GM19240 (cell line): Measurements from ENCODE around the gene FBLN7.
"Not testable (repeated sequence)": the region's sequence is repeated elsewhere in the genome, so short reads cannot be mapped to it uniquely, and the experiment has no call there.

Source experiments
- DNase-seq: peaks from one replicate; pipeline ENCODE4 v3.0.0; 2011; ENCODE audit warnings: low spot score; ENCODE audit not compliant: insufficient read length

Gene FBLN7

DNA sequence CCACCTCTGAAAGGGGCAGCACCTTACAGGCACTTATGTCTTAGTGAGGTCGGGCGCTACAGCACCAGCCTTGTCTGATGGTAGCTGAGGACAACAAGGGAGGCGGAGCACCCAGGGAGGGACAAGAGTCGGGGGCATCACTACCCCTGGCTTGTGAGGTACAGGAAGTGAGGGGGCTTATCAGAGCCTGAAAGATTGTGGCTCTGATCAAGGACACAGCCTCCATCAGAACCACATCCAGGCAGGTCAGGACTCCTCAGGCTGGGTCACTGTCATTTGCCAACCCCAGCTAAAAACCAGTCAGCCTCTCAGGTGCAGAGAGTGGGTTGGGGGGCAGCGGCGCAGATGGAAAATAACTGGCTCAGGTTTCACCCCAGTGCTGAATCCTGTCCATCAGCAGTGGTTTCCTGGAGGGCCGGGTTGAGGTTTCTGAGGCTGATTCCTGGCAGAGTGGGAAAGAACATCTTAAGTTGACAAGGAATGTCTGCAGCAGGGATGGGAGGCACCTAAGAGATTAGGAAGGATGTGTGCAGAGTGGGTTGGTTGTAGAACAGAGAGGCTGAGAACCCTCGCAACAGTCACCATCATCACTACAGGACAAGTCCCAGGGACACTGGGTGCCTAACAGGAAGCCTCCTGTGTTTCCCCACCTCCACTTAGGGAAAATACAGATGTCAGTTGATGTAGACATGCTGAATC lies 45.3 kb downstream of the FBLN7 start:
- DNase-seq = no peak

DNA sequence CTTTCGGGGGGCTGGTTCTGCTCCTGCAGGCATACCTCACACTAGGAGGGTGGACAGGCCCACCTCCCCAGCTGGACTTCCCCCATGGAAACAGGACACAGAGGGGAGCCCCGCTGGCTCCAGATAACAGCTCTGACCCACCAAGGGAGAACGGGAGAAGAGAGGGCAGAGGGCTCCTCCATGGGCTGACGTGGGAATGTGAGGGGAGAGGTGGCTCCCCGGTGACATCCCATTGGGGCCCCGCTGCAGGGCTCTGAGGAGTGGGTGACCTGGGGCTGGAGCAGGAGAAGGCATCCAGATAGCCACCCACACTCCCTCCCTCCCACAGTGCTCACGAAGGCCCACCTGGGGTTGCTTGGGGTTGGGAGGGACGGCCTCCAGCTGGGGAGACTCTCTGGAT lies 45.9 kb downstream of the FBLN7 start:
- DNase-seq = no peak

DNA sequence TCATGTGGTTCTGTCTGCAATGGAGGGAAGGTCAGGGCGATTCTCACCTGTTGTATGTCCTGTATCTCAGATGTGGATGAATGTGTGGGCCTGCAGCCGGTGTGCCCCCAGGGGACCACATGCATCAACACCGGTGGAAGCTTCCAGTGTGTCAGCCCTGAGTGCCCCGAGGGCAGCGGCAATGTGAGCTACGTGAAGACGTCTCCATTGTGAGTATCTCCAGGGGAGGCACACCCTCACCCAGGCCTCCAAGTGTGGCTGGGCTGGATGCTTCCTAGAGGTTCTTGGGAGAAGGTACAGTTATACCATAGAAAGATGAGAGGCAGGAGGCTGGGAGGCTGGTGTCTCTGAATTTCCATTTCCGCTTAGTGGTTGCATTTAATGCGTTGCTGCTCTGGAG lies 46.9 kb downstream of the FBLN7 start:
- no peak for DNase-seq

DNA sequence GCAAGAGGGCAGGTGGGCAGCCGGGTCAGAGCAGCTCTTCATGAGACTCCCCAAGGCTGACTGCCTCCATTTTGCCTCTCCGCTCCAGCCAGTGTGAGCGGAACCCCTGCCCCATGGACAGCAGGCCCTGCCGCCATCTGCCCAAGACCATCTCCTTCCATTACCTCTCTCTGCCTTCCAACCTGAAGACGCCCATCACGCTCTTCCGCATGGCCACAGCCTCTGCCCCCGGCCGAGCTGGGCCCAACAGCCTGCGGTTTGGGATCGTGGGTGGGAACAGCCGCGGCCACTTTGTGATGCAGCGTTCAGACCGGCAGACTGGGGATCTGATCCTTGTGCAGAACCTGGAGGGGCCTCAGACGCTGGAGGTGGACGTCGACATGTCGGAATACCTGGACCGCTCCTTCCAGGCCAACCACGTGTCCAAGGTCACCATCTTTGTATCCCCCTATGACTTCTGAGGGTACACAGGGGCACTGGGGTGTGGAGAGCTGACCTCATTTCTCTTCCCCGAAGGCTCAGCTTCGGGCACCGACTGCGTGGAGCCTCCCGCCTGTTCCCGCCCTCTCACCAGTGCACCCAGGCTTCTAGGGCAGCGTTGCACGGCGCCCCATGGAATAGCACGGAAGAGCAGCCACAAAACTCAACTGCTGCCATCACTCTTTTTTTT lies 49.0 kb downstream of the FBLN7 start:
- no peak for DNase-seq

DNA sequence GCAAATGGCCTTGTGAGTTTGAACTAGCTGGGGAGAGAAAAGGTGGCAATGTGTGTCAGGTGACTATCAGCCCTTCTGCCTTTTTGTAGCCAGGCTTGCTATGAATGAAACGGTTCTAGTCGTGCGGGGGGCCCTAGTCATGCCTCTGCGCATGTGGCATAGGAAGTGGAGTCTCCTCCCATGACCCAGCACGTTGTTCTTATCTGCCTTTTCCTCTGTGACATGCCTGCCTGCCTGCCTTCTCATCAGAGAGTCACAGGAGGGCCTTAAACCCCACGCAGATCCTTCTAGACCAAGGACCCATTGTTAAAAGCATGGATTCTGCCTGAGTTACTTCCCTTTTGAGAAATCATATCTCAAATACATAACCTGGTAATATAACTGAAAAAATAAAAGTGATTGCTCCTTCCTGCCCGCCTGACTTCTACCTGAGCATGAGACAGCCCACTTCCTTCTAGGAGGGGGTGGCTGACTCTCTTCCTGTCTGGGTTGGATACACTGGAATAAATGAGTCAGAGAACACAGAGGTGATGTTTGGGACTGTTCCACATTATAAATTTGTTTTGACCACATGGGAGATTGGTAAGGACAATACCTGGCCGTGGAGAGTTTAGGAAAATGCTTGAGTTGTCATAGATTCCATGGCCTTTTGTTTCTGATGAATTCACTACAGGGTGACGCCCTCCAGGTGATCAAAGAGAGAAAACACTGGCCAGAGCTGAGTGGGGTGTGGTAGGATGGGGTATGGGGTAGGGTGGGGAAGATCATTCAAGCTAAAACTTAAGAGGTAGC lies 49.8 kb downstream of the FBLN7 start:
- no peak for DNase-seq

DNA sequence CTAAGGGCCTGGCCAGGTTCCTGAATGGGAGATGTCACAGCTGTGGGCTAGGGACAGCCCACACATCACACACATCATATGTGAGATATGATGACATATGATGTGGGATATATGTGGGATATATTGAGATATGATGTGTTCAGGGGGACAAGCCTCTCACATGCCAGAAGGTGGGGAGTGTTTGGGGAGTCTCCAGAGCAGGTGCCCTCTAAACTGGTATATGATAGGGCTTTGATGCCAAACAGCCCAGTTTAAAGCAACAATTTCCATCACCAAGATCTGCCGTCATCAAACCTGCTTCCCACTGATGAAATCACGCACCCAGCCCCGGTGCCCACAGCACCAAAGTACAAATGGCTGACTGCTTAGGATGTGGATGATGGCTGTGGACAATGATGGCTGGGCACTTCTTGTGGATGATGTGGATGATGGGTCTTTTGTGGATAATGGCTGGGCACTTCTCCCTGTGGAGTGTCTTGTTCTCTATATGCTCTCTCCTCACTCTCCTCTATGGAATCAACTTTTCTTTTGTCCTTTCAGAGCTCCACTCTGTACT lies 50.9 kb downstream of the FBLN7 start:
- DNase-seq = no peak

DNA sequence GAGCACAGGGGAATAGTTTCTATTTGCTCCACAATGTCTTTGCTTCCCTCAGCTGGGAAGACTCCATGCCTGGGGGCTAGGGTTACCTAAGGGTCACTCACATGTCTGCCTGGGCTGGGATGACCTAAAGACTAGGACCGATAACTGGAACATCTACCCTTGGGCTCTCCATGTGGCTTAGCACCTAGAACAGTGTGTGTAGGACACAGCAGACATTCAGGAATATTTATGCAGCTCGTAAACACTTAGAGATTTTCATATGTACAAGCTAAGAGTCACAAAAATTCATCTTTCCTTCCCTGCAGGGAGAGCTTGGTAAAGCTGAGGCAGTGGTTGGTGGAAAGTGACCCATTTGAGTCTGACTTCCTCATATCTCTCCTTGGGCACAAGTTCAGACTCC lies 55.8 kb downstream of the FBLN7 start:
- DNase-seq = no peak

DNA sequence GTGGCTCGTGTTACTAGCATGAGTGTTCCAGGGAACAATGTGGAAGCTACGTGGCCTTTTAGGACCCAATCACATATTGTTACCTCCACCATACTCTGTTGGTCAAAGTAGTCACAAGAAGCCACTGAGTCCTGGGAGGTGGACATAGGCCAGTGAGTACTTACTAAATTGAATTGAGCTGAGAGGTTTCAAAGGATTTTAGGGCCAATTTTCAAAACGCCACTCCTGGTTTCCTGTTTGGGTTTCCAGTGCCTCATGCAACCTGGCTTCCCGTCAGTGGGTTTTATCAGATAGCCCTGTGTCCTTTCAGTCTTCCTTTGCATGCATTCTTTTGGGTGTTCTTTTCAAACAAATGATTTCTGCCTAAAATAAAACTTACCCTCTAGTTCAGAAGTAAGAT lies 56.3 kb downstream of the FBLN7 start:
- DNase-seq = no peak

DNA sequence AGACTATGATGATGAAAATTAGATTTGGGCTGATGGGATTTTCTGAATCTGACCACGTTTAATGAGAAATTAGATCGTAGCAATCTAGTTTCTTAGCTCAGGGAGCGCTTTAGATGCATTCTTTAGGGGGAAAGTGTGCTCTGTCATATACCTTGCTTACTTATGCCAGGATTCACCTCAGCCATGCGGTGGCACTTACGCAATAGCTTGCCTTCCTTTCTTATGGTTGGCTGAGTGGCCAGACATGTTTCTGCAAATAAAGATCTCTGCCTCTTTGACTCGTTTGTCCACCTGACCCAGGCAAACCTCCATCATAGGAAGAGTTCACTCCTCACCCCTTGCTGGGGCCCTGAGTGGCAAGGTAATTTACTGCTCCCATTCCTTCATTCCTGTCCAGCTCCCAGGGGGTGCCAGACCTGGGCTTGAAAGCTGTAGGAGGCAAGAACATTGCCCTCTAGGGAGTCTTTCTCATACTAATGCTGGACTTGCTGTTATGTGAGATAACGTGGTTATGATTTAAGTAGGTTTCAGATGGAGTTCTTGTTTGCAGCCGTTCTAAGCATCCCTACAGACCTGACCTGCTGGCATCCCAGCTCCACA lies 57.1 kb downstream of the FBLN7 start:
- DNase-seq = no peak

DNA sequence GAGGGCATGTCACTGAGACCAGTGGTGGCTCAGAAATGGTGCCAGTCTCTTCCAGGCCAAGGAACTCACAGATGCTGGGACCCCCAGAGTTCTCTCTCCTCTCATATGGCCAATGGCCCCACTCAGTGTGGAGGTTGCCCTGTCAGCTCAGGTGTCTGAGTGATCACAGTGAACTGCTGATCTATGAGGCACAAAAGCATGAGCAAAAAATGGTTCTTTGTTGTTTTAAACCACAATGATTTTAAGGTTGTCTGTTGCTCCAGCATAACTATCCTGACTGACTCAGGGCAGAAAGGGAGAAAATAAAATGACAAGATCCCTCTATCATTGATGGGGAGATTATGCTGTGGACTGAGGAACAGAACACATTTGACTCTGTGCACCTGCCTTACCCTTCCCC lies 57.8 kb downstream of the FBLN7 start:
- DNase-seq = no peak

DNA sequence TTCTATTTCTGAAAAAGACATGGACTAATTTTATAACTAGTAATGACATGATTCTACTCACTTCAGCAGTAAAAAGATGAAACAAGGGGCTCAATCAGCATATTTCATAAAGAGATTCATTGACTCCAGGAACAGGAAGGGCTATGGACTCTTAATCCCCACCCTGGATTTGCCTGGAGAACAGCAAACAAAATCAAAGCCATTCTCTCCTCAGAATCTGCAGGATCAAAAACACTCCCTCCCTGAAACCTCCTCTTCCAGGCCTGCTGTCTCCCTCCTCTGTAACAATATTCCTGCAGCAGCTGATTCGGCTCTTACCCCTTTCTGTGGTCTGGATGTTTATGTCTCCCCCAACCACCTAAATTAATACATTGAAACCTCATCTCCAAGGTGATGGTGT lies 59.7 kb downstream of the FBLN7 start:
- no peak for DNase-seq

DNA sequence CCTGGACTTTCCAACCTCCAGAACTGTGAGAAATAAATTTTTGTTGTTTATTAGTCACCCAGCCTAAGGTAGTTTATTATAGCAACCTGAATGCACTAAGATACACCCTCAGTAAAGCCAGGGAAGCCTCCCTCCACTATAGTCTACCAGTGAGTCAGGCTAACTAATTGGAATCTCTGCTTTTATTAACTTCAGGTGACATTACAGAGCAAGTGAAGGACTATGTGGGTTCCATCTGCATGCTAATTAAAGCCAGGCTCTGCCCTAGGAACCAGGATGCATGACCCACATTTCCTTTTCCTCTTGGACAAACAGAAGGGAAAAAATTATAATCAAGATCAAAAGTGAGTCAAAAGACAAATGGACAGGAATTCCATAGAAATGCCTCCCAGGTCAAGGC lies 60.6 kb downstream of the FBLN7 start:
- DNase-seq = no peak

DNA sequence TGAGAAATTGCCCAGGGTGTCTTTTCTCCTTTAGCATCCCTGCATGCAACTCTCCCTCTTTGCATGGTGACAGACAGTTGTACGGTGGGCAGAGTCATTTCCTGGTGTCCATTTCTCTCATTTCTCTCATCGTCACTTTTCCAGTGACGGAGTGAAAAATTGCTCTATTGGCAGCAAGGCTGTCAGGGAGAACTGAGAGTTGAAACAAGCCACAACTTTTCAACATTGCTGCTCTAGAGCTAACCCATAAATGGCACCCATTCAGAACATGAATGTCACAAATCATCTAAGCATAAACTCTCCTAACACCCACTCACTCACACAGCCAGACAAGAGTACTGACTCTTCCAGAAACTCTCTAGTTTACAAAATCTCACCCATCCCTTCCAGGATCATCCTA lies 61.0 kb downstream of the FBLN7 start:
- DNase-seq = no peak

DNA sequence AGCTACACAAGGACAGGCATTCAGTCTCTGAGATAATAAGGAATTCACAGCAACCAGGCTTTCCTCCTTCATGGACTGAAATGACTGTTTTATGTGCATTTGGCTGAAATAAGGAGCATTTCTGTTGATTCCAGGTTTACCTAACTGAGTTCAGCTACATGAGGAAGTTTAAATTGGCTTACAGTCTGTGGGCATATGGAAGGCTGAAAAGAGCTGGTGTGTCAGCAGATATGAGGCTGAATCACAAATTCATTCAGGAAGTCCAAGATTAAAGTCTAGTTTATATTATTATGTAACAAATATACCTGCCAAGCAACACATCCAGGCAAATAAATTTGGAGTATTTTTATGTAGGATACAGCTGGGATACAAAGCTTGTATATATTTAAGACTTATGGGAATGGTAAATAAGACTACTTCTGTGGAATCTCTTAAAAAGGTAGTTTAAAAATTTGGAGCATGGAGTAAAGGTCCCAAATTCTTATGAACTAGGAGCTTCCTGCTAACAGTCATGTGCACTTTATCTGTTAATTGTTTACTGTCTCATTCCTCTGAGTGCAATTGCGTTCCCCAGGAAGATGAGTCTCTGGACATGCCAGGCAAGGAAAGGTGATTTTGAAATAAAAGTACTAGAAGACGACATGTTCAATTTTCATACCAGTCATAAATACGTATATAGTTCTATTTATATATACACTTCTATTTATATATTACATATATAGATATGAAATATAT lies 63.7 kb downstream of the FBLN7 start:
- DNase-seq = no peak

DNA sequence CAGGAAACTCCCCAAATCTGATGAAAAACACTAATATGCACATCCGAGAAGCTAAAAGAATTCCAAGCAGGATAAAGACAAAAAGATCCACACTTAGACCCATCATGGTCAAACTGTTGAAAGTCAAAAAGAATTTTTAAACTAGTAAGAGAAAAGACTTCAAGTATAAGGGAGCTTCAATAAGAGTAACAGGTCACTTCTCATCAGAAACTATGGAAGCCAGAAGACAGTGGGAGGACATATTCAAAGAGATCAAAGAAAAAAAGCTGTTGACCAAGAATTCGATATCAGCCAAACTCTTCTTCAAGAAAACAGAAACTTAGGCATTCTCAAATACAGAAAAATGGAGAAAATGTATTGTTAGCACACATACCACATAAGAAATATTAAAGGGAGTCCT lies 66.2 kb downstream of the FBLN7 start:
- no peak for DNase-seq

DNA sequence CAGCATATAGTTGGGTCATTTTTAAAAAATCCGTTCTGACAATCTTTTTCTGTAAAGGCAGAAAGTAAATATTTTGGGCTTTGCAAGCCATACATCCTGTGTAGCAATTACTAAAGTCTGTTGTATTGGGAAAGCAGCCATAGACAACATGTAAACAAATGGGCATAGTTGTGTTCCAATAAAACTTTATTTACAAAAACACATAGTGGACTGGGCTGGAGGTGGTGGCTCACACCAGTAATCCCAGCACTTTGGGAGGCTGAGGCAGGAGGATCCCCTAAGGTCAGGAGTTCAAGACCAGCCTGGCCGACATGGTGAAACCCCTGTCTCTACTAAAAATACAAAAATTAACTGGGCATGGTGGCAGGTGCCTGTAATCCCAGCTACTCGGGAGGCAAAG lies 69.7 kb downstream of the FBLN7 start:
- DNase-seq = not testable (repeated sequence)

DNA sequence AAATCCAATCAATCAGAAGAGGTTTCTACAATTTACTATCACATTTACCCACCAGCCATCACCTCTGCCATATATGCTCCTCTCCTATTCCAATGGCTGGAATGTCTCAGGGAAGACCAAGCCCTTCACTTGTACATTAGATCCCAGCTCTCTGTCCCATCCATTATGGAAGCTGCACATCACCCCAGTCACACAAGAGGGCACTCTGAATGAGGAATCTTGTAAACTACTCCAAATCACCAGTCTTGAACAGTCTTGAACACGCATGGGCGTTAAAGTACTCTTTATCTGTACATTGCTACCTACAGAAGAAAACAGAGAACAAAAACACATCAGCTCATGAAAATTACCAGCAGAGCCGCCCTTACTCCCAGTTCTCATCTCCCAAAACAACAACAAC lies 78.0 kb downstream of the FBLN7 start:
- no peak for DNase-seq

DNA sequence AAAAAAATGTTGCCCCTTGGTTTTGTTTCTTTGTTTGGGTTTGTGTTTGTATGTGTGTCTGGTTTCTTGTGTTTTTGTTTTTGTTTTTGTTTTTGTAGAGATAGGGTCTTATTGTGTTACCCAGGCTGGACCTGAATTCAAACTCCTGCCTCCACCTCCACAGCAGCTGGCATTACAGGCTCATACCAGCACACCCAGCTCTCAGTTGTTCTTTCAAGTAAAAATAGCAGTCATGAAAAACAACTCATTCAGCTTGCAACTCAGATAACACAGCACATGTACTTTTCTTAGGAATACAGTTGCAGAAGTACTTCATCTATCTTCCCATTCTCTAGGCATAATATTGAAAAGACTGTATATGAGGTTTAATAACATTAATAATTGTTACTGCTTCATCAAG lies 79.7 kb downstream of the FBLN7 start:
- no peak for DNase-seq

DNA sequence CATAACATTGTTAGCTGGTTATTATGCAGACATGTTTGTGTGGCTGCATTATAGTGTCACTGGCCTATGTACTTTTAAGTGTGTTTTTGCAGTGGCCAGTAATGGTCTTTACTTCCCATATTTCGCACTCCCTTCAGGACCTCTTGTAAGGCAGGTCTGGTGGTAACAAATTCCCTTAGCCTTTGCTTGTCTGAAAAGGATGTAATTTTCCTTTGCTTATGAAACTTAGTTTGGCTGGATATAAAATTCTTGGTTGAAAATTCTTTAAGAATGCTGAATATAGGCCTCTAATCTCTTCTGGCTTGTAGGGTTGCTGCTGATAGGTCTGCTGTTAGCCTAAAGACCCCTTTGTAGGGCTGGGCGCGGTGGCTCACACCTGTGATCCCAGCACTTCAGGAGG lies 82.0 kb downstream of the FBLN7 start:
- no peak for DNase-seq

DNA sequence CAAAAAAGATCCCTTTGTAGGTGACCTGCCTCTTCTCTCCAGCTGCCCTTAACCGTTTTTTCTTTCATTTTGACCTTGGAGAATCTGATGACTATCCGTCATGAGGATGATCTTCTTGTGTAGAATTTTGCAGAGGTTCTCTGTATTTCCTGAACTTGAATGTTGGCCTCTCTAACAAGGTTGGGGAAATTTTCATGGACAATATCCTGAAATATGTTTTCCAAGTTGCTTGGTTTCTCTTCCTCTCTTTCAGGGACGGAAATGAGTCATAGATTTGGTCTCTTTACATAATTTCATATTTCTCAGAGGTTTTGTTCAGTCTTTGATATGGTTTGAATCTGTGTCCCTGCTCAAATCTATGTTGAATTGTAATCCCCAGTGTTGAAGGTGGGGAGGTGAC lies 82.6 kb downstream of the FBLN7 start:
- DNase-seq = no peak

DNA sequence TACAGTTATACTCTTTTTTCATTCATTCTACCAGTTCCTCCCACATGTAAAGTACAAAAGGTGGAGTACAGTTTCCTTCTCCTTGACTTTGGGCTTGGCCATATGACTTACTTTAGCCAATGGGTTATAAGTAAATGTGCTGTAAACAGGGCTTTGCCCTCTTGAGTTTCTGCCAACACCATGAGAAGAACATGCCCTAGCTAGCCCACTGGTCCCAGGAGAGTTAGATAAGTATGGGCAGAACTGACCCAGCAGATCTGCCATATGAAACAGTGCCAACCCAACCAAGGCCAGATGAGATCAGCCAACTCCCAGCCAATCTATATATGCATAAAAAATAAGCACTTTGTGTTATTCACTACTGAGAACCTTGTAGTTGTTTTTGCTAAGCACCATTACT lies 91.2 kb downstream of the FBLN7 start:
- no peak for DNase-seq
